Progenitor cell of endocrine pancreas (in vitro differentiated cells): ENCODE results near the gene SOHLH1. TPM values are rescaled to one million over a fixed set of nuclear protein-coding genes. Genes with fewer than 3 reads are reported as not detected.

ENCODE experiments used
- DNase-seq: peaks from one replicate; pipeline ENCODE4 v3.0.0; 2021; ENCODE audit warnings: low spot score; ENCODE audit not compliant: unreplicated experiment
- H3K27ac Mint-ChIP-seq: 2 replicates; pipeline ENCODE4 v1.8.0; 2021; ENCODE audit warnings: mild to moderate bottlenecking, moderate library complexity, mixed read lengths
- H3K27me3 Mint-ChIP-seq: 2 replicates; pipeline ENCODE4 v1.8.0; 2021; ENCODE audit warnings: mixed read lengths
- H3K36me3 Mint-ChIP-seq: 2 replicates; pipeline ENCODE4 v1.8.0; 2022; ENCODE audit warnings: mixed read lengths; ENCODE audit not compliant: insufficient read depth
- H3K4me1 Mint-ChIP-seq: 2 replicates; pipeline ENCODE4 v1.8.0; 2021; ENCODE audit warnings: low read depth, mixed read lengths
- H3K4me3 Mint-ChIP-seq: 2 replicates; pipeline ENCODE4 v1.8.0; 2021; ENCODE audit warnings: low read depth, mild to moderate bottlenecking, moderate library complexity, mixed read lengths
- H3K9me3 Mint-ChIP-seq: 2 replicates; pipeline ENCODE4 v1.8.0; 2021; ENCODE audit warnings: low read depth, mixed read lengths
- CTCF ChIP-seq: fragments of 200-600 bp; sonication (generic); IDR thresholded peaks from one replicate; pipeline ENCODE4 v1.5.0; 2021; ENCODE audit warnings: antibody characterized with exemption, mild to moderate bottlenecking; ENCODE audit not compliant: unreplicated experiment
- total RNA-seq: library from RNA; stranded (reverse); gene quantifications from 2 replicates; pipeline ENCODE4 v1.2.1, GENCODE V29; 2021

Gene SOHLH1
- total RNA-seq, 1 donor from 2014 or later = not detected

GRCh38 chr9:135745189-135745588 lies 45.9 kb upstream of the SOHLH1 start:
- H3K27me3 Mint-ChIP-seq = no peaks in the 10 kb centered on the region
- no peaks in the 10 kb centered on the region for H3K36me3 Mint-ChIP-seq
- no peak for TF ChIP-seq CTCF
- no peak overlapping the region for H3K27ac Mint-ChIP-seq
- no peaks in the 10 kb centered on the region for H3K9me3 Mint-ChIP-seq
- H3K4me1 Mint-ChIP-seq = no peaks in the 10 kb centered on the region
- no peak for DNase-seq
- no peak overlapping the region for H3K4me3 Mint-ChIP-seq

- no peak overlapping the region for H3K27ac Mint-ChIP-seq
- DNase-seq = no peak
- no peaks in the 10 kb centered on the region for H3K9me3 Mint-ChIP-seq
- no peak overlapping the region for H3K4me3 Mint-ChIP-seq
- TF ChIP-seq CTCF = no peak
- peaks cover 3% of the 10 kb centered on the region for H3K27me3 Mint-ChIP-seq
- no peaks in the 10 kb centered on the region for H3K36me3 Mint-ChIP-seq
- H3K4me1 Mint-ChIP-seq = no peaks in the 10 kb centered on the region
Measured at GRCh38 chr9:135744333-135745070, 45.2 kb upstream of the SOHLH1 start.

GRCh38 chr9:135743546-135744332 lies 44.5 kb upstream of the SOHLH1 start:
- no peak for DNase-seq
- H3K4me1 Mint-ChIP-seq = no peaks in the 10 kb centered on the region
- H3K27me3 Mint-ChIP-seq = peaks cover 3% of the 10 kb centered on the region
- H3K4me3 Mint-ChIP-seq = no peak overlapping the region
- H3K27ac Mint-ChIP-seq = no peak overlapping the region
- TF ChIP-seq CTCF = no peak
- no peaks in the 10 kb centered on the region for H3K36me3 Mint-ChIP-seq
- H3K9me3 Mint-ChIP-seq = no peaks in the 10 kb centered on the region

- Mint-ChIP-seq H3K4me1 (no peaks in the 10 kb centered on the region), H3K4me3 (no peak overlapping the region), H3K27me3 (peaks cover 3% of the 10 kb centered on the region), H3K9me3 (no peaks in the 10 kb centered on the region), H3K36me3 (no peaks in the 10 kb centered on the region), H3K27ac (no peak overlapping the region)
- no peak for DNase-seq
- no peak for TF ChIP-seq CTCF
Measured at GRCh38 chr9:135743021-135743420, 43.7 kb upstream of the SOHLH1 start.

GRCh38 chr9:135741276-135742219 lies 42.3 kb upstream of the SOHLH1 start:
- Mint-ChIP-seq H3K27me3 (peaks cover 8% of the 10 kb centered on the region), H3K4me3 (no peak overlapping the region), H3K4me1 (no peaks in the 10 kb centered on the region), H3K9me3 (no peaks in the 10 kb centered on the region), H3K27ac (no peak overlapping the region), H3K36me3 (no peaks in the 10 kb centered on the region)
- no peak for DNase-seq
- no peak for TF ChIP-seq CTCF
